ENCODE results near the gene OCLN.
A peak's percentile ranks its signal among the peaks of the same experiment; 100 is the strongest.

The OCLN gene

GRCh38 chr5:69491838-69492390 is 676 bp upstream of the OCLN start:
- no peaks in the 10 kb centered on the region for H3K36me3 ChIP-seq (ENCODE audit: insufficient read depth, low read length)
- peaks cover 54% of the 10 kb centered on the region for H3K27me3 ChIP-seq (ENCODE audit: insufficient read depth, low read length)
- peak overlapping the region; percentile 72 for H2AFZ ChIP-seq (ENCODE audit: low read length, unreplicated experiment)
- H3K4me3 ChIP-seq (ENCODE audit: low read depth, low read length) = peak overlapping the region; percentile 81
- no peaks in the 10 kb centered on the region for H3K79me2 ChIP-seq (ENCODE audit: control insufficient read depth, insufficient read depth, low read length, unreplicated experiment)
- H3K27ac ChIP-seq (ENCODE audit: low read depth, low read length) = no peak overlapping the region
- peaks cover 3% of the 10 kb centered on the region for H3K4me1 ChIP-seq (ENCODE audit: control insufficient read depth, insufficient read depth, low read length, unreplicated experiment)

DNA sequence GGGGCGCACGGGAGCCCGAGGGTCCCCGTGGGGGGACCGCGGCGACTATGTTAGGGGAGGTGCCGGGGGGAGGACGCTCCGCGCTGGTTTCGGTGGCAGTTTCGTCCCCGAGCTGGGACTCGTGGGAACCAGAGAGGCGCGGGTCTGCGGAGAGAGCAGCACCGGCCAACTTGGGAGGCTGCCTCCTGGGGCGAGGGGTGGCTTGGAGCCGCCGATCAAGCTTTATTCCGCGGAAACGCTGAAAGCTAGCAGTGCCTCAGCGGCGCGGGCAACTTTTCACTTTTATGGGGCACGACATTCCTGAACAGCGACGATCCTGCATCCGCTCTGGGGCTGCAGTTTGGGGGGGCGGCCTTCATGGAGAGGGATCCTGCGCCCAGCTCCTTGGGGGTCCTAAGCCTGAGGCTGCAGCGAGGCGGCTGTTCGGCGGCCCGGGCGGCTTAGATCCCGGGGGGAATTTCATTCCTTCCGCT is 369 bp downstream of the OCLN start:
- Histone ChIP-seq H3K4me1 (ENCODE audit: control insufficient read depth, insufficient read depth, low read length, unreplicated experiment) (peaks cover 3% of the 10 kb centered on the region), H3K27ac (ENCODE audit: low read depth, low read length) (no peak overlapping the region), H3K4me3 (ENCODE audit: low read depth, low read length) (peak overlapping the region; percentile 81), H3K79me2 (ENCODE audit: control insufficient read depth, insufficient read depth, low read length, unreplicated experiment) (no peaks in the 10 kb centered on the region), H3K36me3 (ENCODE audit: insufficient read depth, low read length) (no peaks in the 10 kb centered on the region), H3K27me3 (ENCODE audit: insufficient read depth, low read length) (peaks cover 54% of the 10 kb centered on the region), H2AFZ (ENCODE audit: low read length, unreplicated experiment) (peak overlapping the region; percentile 72)

GRCh38 chr5:69493396-69494133 is 975 bp downstream of the OCLN start:
- H3K36me3 ChIP-seq (ENCODE audit: insufficient read depth, low read length) = no peaks in the 10 kb centered on the region
- peaks cover 54% of the 10 kb centered on the region for H3K27me3 ChIP-seq (ENCODE audit: insufficient read depth, low read length)
- peaks cover 3% of the 10 kb centered on the region for H3K4me1 ChIP-seq (ENCODE audit: control insufficient read depth, insufficient read depth, low read length, unreplicated experiment)
- peak overlapping the region; percentile 72 for H2AFZ ChIP-seq (ENCODE audit: low read length, unreplicated experiment)
- H3K79me2 ChIP-seq (ENCODE audit: control insufficient read depth, insufficient read depth, low read length, unreplicated experiment) = no peaks in the 10 kb centered on the region
- peak overlapping the region; percentile 81 for H3K4me3 ChIP-seq (ENCODE audit: low read depth, low read length)
- no peak overlapping the region for H3K27ac ChIP-seq (ENCODE audit: low read depth, low read length)

DNA sequence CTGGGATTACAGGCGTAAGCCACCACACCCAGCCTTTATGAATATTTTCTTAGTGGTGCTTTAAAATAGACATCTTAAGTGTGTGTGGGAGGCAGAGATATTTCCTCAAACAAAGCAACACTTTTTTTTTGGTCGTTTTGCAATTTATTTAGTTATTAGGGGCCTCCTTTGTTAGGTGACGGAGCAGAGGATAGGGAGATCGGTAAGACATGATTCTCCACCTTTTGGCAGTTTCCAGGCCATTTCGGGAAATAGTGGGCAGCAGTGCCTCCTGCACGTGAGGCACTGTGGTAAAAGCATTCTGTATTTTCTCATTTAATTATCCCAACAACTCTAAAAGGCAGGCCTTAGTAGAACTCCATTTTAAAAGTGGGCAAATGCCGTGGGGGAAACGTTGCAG is 1.9 kb downstream of the OCLN start:
- no peak overlapping the region for H3K27ac ChIP-seq (ENCODE audit: low read depth, low read length)
- peaks cover 3% of the 10 kb centered on the region for H3K4me1 ChIP-seq (ENCODE audit: control insufficient read depth, insufficient read depth, low read length, unreplicated experiment)
- H2AFZ ChIP-seq (ENCODE audit: low read length, unreplicated experiment) = no peak overlapping the region
- H3K27me3 ChIP-seq (ENCODE audit: insufficient read depth, low read length) = peaks cover 54% of the 10 kb centered on the region
- H3K36me3 ChIP-seq (ENCODE audit: insufficient read depth, low read length) = no peaks in the 10 kb centered on the region
- H3K4me3 ChIP-seq (ENCODE audit: low read depth, low read length) = no peak overlapping the region; the same call in 1 of the 2 replicates
- no peaks in the 10 kb centered on the region for H3K79me2 ChIP-seq (ENCODE audit: control insufficient read depth, insufficient read depth, low read length, unreplicated experiment)

- no peaks in the 10 kb centered on the region for H3K36me3 ChIP-seq (ENCODE audit: insufficient read depth, low read length)
- H3K4me1 ChIP-seq (ENCODE audit: control insufficient read depth, insufficient read depth, low read length, unreplicated experiment) = peaks cover 9% of the 10 kb centered on the region
- no peak overlapping the region for H3K27ac ChIP-seq (ENCODE audit: low read depth, low read length)
- H3K27me3 ChIP-seq (ENCODE audit: insufficient read depth, low read length) = peaks cover 34% of the 10 kb centered on the region
- no peak overlapping the region for H3K4me3 ChIP-seq (ENCODE audit: low read depth, low read length)
- no peak overlapping the region for H2AFZ ChIP-seq (ENCODE audit: low read length, unreplicated experiment)
- no peaks in the 10 kb centered on the region for H3K79me2 ChIP-seq (ENCODE audit: control insufficient read depth, insufficient read depth, low read length, unreplicated experiment)
Measured at GRCh38 chr5:69497006-69497520, 4.5 kb downstream of the OCLN start.

- no peak overlapping the region for H3K27ac ChIP-seq (ENCODE audit: low read depth, low read length)
- peaks cover 22% of the 10 kb centered on the region for H3K4me1 ChIP-seq (ENCODE audit: control insufficient read depth, insufficient read depth, low read length, unreplicated experiment)
- no peak overlapping the region for H2AFZ ChIP-seq (ENCODE audit: low read length, unreplicated experiment)
- H3K36me3 ChIP-seq (ENCODE audit: insufficient read depth, low read length) = no peaks in the 10 kb centered on the region
- no peaks in the 10 kb centered on the region for H3K79me2 ChIP-seq (ENCODE audit: control insufficient read depth, insufficient read depth, low read length, unreplicated experiment)
- H3K27me3 ChIP-seq (ENCODE audit: insufficient read depth, low read length) = peaks cover 20% of the 10 kb centered on the region
- no peak overlapping the region for H3K4me3 ChIP-seq (ENCODE audit: low read depth, low read length)
Measured at GRCh38 chr5:69498384-69498783, 5.8 kb downstream of the OCLN start.

- Histone ChIP-seq H3K27ac (ENCODE audit: low read depth, low read length) (peak overlapping the region; percentile 66), H3K36me3 (ENCODE audit: insufficient read depth, low read length) (no peaks in the 10 kb centered on the region)
Measured at GRCh38 chr5:69502367-69502766, 9.8 kb downstream of the OCLN start.

GRCh38 chr5:69502767-69503488 is 10.3 kb downstream of the OCLN start:
- H3K4me1 ChIP-seq (ENCODE audit: control insufficient read depth, insufficient read depth, low read length, unreplicated experiment) = peaks cover 28% of the 10 kb centered on the region
- H3K27ac ChIP-seq (ENCODE audit: low read depth, low read length) = peak overlapping the region; percentile 66
- H2AFZ ChIP-seq (ENCODE audit: low read length, unreplicated experiment) = peak overlapping the region; percentile 52
- H3K36me3 ChIP-seq (ENCODE audit: insufficient read depth, low read length) = no peaks in the 10 kb centered on the region
- H3K27me3 ChIP-seq (ENCODE audit: insufficient read depth, low read length) = no peaks in the 10 kb centered on the region
- no peaks in the 10 kb centered on the region for H3K79me2 ChIP-seq (ENCODE audit: control insufficient read depth, insufficient read depth, low read length, unreplicated experiment)
- peak overlapping the region; percentile 39; the same call in 1 of the 2 replicates for H3K4me3 ChIP-seq (ENCODE audit: low read depth, low read length)

More at GRCh38 chr5:69502367-69502766, 9.8 kb downstream of the OCLN start:
- Histone ChIP-seq H3K4me1 (ENCODE audit: control insufficient read depth, insufficient read depth, low read length, unreplicated experiment) (peaks cover 28% of the 10 kb centered on the region), H3K27me3 (ENCODE audit: insufficient read depth, low read length) (no peaks in the 10 kb centered on the region), H3K79me2 (ENCODE audit: control insufficient read depth, insufficient read depth, low read length, unreplicated experiment) (no peaks in the 10 kb centered on the region), H3K4me3 (ENCODE audit: low read depth, low read length) (peak overlapping the region; percentile 39; the same call in 1 of the 2 replicates), H2AFZ (ENCODE audit: low read length, unreplicated experiment) (peak overlapping the region; percentile 52)

DNA sequence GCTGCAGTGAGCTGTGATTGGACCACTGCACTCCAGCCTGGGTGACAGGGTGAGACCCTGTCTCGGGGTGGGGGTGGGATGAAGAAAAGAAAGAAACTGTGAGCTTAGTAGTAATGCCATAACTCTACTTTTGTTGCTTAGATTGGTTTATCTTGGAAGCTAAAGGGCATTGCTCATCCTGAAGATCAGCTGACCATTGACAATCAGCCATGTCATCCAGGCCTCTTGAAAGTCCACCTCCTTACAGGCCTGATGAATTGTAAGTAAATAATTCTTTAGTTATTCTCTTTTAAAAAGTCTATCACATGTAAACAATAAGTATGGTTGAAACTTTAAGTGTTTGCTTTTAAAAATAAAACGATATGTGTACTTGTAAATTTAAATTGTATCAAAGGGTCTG is 11.4 kb downstream of the OCLN start:
- Histone ChIP-seq H3K27ac (ENCODE audit: low read depth, low read length) (no peak overlapping the region), H2AFZ (ENCODE audit: low read length, unreplicated experiment) (no peak overlapping the region), H3K79me2 (ENCODE audit: control insufficient read depth, insufficient read depth, low read length, unreplicated experiment) (no peaks in the 10 kb centered on the region), H3K27me3 (ENCODE audit: insufficient read depth, low read length) (no peaks in the 10 kb centered on the region), H3K4me3 (ENCODE audit: low read depth, low read length) (no peak overlapping the region), H3K4me1 (ENCODE audit: control insufficient read depth, insufficient read depth, low read length, unreplicated experiment) (peaks cover 28% of the 10 kb centered on the region), H3K36me3 (ENCODE audit: insufficient read depth, low read length) (0 out of 2 replicates have a peak, but pooled peaks cover under 1% of the 10 kb centered on the region)

GRCh38 chr5:69505306-69505705 is 12.7 kb downstream of the OCLN start:
- Histone ChIP-seq H3K36me3 (ENCODE audit: insufficient read depth, low read length) (0 out of 2 replicates have a peak, but pooled peaks cover 4% of the 10 kb centered on the region), H3K27ac (ENCODE audit: low read depth, low read length) (no peak overlapping the region), H3K4me1 (ENCODE audit: control insufficient read depth, insufficient read depth, low read length, unreplicated experiment) (peaks cover 28% of the 10 kb centered on the region), H3K4me3 (ENCODE audit: low read depth, low read length) (no peak overlapping the region), H2AFZ (ENCODE audit: low read length, unreplicated experiment) (no peak overlapping the region), H3K27me3 (ENCODE audit: insufficient read depth, low read length) (no peaks in the 10 kb centered on the region), H3K79me2 (ENCODE audit: control insufficient read depth, insufficient read depth, low read length, unreplicated experiment) (no peaks in the 10 kb centered on the region)

All from ACC112 (cell line).